Mesendoderm (in vitro differentiated cells): Measurements from ENCODE around the gene PPP2R2C.

Experiments
- DNase-seq: peaks from one replicate; pipeline ENCODE4 v3.0.0; 2013
- H2AK5ac ChIP-seq: 2 replicates; pipeline ENCODE4 v1.6.1; 2013; ENCODE audit warnings: low read length, inconsistent platforms
- H2BK120ac ChIP-seq: 2 replicates; pipeline ENCODE4 v1.6.1; 2013; ENCODE audit warnings: low read depth, mild to moderate bottlenecking, low read length, moderate library complexity, mixed read lengths
- H2BK15ac ChIP-seq: replicated peaks from 2 replicates; pipeline ENCODE4 v1.6.1; 2013; ENCODE audit warnings: low read depth, mild to moderate bottlenecking, moderate library complexity
- H2BK5ac ChIP-seq: 2 replicates; pipeline ENCODE4 v1.6.1; 2013; ENCODE audit warnings: low read length, inconsistent platforms
- H3K18ac ChIP-seq: 2 replicates; pipeline ENCODE4 v1.6.1; 2013; ENCODE audit warnings: mild to moderate bottlenecking, low read length, mixed read lengths
- H3K23ac ChIP-seq: one replicate; pipeline ENCODE4 v1.6.1; 2013; ENCODE audit warnings: low read length
- H3K27ac ChIP-seq: 2 replicates; pipeline ENCODE4 v1.5.1; 2013; ENCODE audit warnings: low read depth, mild to moderate bottlenecking, inconsistent platforms, low read length, moderate library complexity
- H3K27me3 ChIP-seq: 2 replicates; pipeline ENCODE4 v1.6.1; 2013; ENCODE audit warnings: low read length, control low read depth, mild to moderate bottlenecking, inconsistent platforms; ENCODE audit not compliant: insufficient read depth, poor library complexity
- H3K36me3 ChIP-seq: 2 replicates; pipeline ENCODE4 v1.6.1; 2013; ENCODE audit warnings: low read length, inconsistent platforms; ENCODE audit not compliant: control insufficient read depth, insufficient read depth
- H3K4ac ChIP-seq: one replicate; pipeline ENCODE4 v1.6.1; 2013; ENCODE audit warnings: low read depth, mild to moderate bottlenecking, low read length, moderate library complexity
- H3K4me1 ChIP-seq: 2 replicates; pipeline ENCODE4 v1.6.1; 2013; ENCODE audit warnings: low read depth, low read length, inconsistent platforms; ENCODE audit not compliant: control insufficient read depth
- H3K4me2 ChIP-seq: 2 replicates; pipeline ENCODE4 v1.6.1; 2013; ENCODE audit warnings: low read length
- H3K4me3 ChIP-seq: 2 replicates; pipeline ENCODE4 v1.5.1; 2013; ENCODE audit warnings: mild to moderate bottlenecking, low read length
- H3K56ac ChIP-seq: one replicate; pipeline ENCODE4 v1.6.1; 2013; ENCODE audit warnings: low read length
- H3K79me1 ChIP-seq: 2 replicates; pipeline ENCODE4 v1.6.1; 2013; ENCODE audit warnings: low read length, inconsistent platforms
- H3K79me2 ChIP-seq: 2 replicates; pipeline ENCODE4 v1.6.1; 2013; ENCODE audit warnings: mild to moderate bottlenecking, low read length; ENCODE audit not compliant: control insufficient read depth, insufficient read depth
- H3K9ac ChIP-seq: 2 replicates; pipeline ENCODE4 v1.6.1; 2013; ENCODE audit warnings: low read length, inconsistent platforms
- H4K5ac ChIP-seq: one replicate; pipeline ENCODE4 v1.6.1; 2013; ENCODE audit warnings: low read length
- H4K8ac ChIP-seq: one replicate; pipeline ENCODE4 v1.6.1; 2013; ENCODE audit warnings: low read depth, mild to moderate bottlenecking, control low read depth, low read length, moderate library complexity
- WGBS: extraction: QIAGEN DNeasy Blood & Tissue Kit; methylation state at CpG from one replicate; pipeline ENCODE4 v1.1.7; 2013; ENCODE audit warnings: low lambda C conversion rate, missing lambda C conversion rate; ENCODE audit not compliant: insufficient coverage; ENCODE audit errors: extremely low coverage; 5-methylcytosine and 5-hydroxymethylcytosine counted together

PPP2R2C gene

GRCh38 chr4:6356076-6356560 lies 116.3 kb downstream of the PPP2R2C start:
- H3K9ac ChIP-seq, result no peak overlapping the region
- H3K18ac ChIP-seq, result no peak overlapping the region
- no peak overlapping the region for H3K27ac ChIP-seq
- no peak for DNase-seq
- H4K5ac ChIP-seq, result no peak overlapping the region
- H3K4me3 ChIP-seq, result no peak overlapping the region
- no peak overlapping the region for H2AK5ac ChIP-seq
- H2BK5ac ChIP-seq, result no peak overlapping the region
- no peak overlapping the region for H3K23ac ChIP-seq
- no peaks in the 10 kb centered on the region for H3K79me1 ChIP-seq
- WGBS, result no CpG with 5 or more reads among the region's 11 CpGs
- no peak overlapping the region for H2BK15ac ChIP-seq
- no peaks in the 10 kb centered on the region for H3K79me2 ChIP-seq
- H3K4ac ChIP-seq, result no peak overlapping the region
- no peak overlapping the region for H2BK120ac ChIP-seq
- H3K4me1 ChIP-seq, result no peaks in the 10 kb centered on the region
- H3K56ac ChIP-seq, result no peak overlapping the region
- no peak overlapping the region for H4K8ac ChIP-seq
- H3K4me2 ChIP-seq, result no peak overlapping the region
- no peaks in the 10 kb centered on the region for H3K36me3 ChIP-seq
- H3K27me3 ChIP-seq, result no peaks in the 10 kb centered on the region

DNA sequence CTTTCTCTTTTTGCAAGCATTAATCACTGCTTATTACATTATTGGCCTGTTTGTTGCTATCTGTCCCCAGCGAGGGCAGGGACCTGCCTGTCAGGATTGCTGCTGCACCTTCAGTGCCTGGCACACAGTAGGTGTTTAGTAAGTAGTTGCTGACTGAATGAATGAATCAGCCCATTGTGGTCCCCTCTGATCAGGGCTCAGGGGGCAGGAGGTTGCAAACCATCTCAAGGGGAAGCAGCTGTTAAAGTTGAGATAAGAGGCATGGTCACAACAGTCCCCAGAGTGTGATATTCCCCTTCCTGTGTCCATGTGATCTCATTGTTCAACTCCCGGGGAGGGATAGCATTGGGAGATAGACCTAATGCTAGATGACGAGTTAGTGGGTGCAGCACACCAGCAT lies 117.4 kb downstream of the PPP2R2C start:
- Histone ChIP-seq H3K23ac (no peak overlapping the region), H3K79me2 (no peaks in the 10 kb centered on the region), H2BK120ac (no peak overlapping the region), H2BK5ac (no peak overlapping the region), H3K36me3 (no peaks in the 10 kb centered on the region), H2AK5ac (no peak overlapping the region), H3K4ac (no peak overlapping the region), H4K5ac (no peak overlapping the region), H3K4me1 (no peaks in the 10 kb centered on the region), H3K27ac (no peak overlapping the region), H3K79me1 (no peaks in the 10 kb centered on the region), H4K8ac (no peak overlapping the region), H3K4me2 (no peak overlapping the region), H3K18ac (no peak overlapping the region), H3K27me3 (no peaks in the 10 kb centered on the region), H3K4me3 (no peak overlapping the region), H3K9ac (no peak overlapping the region), H3K56ac (no peak overlapping the region), H2BK15ac (no peak overlapping the region)
- peak; percentile 66 for DNase-seq
- no CpG with 5 or more reads among the region's 3 CpGs for WGBS

DNA sequence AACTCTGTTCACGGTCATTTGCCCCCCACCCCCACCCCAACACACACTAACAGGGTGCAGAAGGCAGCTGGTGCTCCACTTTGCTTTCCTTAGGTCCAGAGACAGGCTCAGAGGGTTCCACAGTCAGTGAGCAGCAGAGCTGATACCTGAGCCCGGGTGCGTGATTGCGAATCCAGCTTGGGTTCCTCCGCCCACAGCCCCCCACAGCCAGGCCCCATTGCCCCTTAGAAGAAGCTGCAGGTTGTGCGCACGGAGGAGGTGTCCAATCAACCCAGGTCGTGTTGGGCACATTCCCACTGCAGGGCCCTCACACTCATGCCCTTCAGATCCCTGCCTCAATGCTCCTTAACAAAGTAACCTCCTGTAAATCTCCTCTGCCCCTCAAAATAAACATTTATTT lies 117.8 kb downstream of the PPP2R2C start:
- Histone ChIP-seq H3K4me1 (no peaks in the 10 kb centered on the region), H2BK15ac (no peak overlapping the region), H3K18ac (no peak overlapping the region), H2BK5ac (no peak overlapping the region), H3K36me3 (no peaks in the 10 kb centered on the region), H3K27ac (no peak overlapping the region), H3K4ac (no peak overlapping the region), H3K23ac (no peak overlapping the region), H3K9ac (no peak overlapping the region), H4K5ac (no peak overlapping the region), H3K4me3 (no peak overlapping the region), H4K8ac (no peak overlapping the region), H3K79me1 (no peaks in the 10 kb centered on the region), H2AK5ac (no peak overlapping the region), H3K27me3 (no peaks in the 10 kb centered on the region), H2BK120ac (no peak overlapping the region), H3K56ac (no peak overlapping the region), H3K4me2 (no peak overlapping the region), H3K79me2 (no peaks in the 10 kb centered on the region)
- DNase-seq, result no peak
- WGBS, result no CpG with 5 or more reads among the region's 8 CpGs

DNA sequence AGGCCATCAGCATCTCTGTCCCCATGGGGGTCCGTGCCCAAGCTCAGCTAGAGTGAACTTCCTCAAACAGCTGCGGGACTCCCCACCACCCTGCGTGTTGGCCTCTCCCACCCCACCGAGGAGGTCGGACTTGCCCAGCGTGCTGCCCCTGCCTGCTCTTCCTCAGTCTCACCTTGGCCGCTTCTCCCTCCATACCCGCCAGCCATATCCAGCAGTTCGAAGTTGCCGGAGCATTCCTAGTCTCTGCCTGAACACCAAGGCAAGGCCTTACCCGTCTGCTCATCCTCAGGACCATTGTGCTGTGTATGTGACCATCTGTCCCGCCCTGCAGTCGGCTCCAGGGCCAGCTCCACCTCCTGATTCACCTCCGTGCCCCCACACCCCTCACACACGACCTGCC lies 118.3 kb downstream of the PPP2R2C start:
- no peak overlapping the region for H3K4me3 ChIP-seq
- H3K9ac ChIP-seq, result no peak overlapping the region
- H3K56ac ChIP-seq, result no peak overlapping the region
- no peak overlapping the region for H3K23ac ChIP-seq
- H3K4me1 ChIP-seq, result no peaks in the 10 kb centered on the region
- no peaks in the 10 kb centered on the region for H3K36me3 ChIP-seq
- DNase-seq, result no peak
- H2BK120ac ChIP-seq, result no peak overlapping the region
- H2BK15ac ChIP-seq, result no peak overlapping the region
- H2AK5ac ChIP-seq, result no peak overlapping the region
- H3K4ac ChIP-seq, result no peak overlapping the region
- no peak overlapping the region for H4K5ac ChIP-seq
- H3K79me1 ChIP-seq, result no peaks in the 10 kb centered on the region
- H3K4me2 ChIP-seq, result no peak overlapping the region
- H3K18ac ChIP-seq, result no peak overlapping the region
- H3K27me3 ChIP-seq, result no peaks in the 10 kb centered on the region
- no peak overlapping the region for H2BK5ac ChIP-seq
- WGBS, result no CpG with 5 or more reads among the region's 15 CpGs
- no peaks in the 10 kb centered on the region for H3K79me2 ChIP-seq
- H3K27ac ChIP-seq, result no peak overlapping the region
- no peak overlapping the region for H4K8ac ChIP-seq

- no peak overlapping the region for H3K9ac ChIP-seq
- no peaks in the 10 kb centered on the region for H3K27me3 ChIP-seq
- no peaks in the 10 kb centered on the region for H3K36me3 ChIP-seq
- no peak overlapping the region for H3K4me3 ChIP-seq
- no peak overlapping the region for H3K4ac ChIP-seq
- no peak overlapping the region for H2BK5ac ChIP-seq
- no peak overlapping the region for H3K27ac ChIP-seq
- no peak overlapping the region for H4K8ac ChIP-seq
- H3K18ac ChIP-seq, result no peak overlapping the region
- H3K79me1 ChIP-seq, result no peaks in the 10 kb centered on the region
- DNase-seq, result no peak
- no peak overlapping the region for H3K23ac ChIP-seq
- H4K5ac ChIP-seq, result no peak overlapping the region
- no peak overlapping the region for H2BK120ac ChIP-seq
- no peak overlapping the region for H3K4me2 ChIP-seq
- no peak overlapping the region for H3K56ac ChIP-seq
- no peak overlapping the region for H2BK15ac ChIP-seq
- H3K4me1 ChIP-seq, result no peaks in the 10 kb centered on the region
- no peak overlapping the region for H2AK5ac ChIP-seq
- no peaks in the 10 kb centered on the region for H3K79me2 ChIP-seq
- no CpG with 5 or more reads among the region's 13 CpGs for WGBS
Measured at GRCh38 chr4:6352031-6352692, 120.3 kb downstream of the PPP2R2C start.
